Activated CD4-positive, alpha-beta T cell treated with anti-CD3 and anti-CD28 coated beads for 36 hours (primary cell): ENCODE measurements around the gene CREB3L1. TPM values are rescaled to one million over a fixed set of nuclear protein-coding genes. Genes with fewer than 3 reads are reported as not detected.

Experiments used
- ATAC-seq: fragments of 200-7000 bp; cut with Tn5 transposase; one replicate; pipeline ENCODE4 v1.10.0; 2021; ENCODE audit warnings: mild to moderate bottlenecking, moderate library complexity
- CTCF ChIA-PET: fragments of 350-600 bp; sonication (Branson Sonifier 250); formaldehyde crosslinking; loops from one replicate; lab custom pipeline; 2021; ENCODE audit warnings: antibody characterized with exemption; lab: Charles Lee
- POLR2A ChIA-PET: fragments of 350-600 bp; sonication (Branson Sonifier 250); formaldehyde crosslinking; loops from one replicate; lab custom pipeline; 2021; ENCODE audit warnings: antibody characterized with exemption, inconsistent platforms; lab: Charles Lee
- DNase-seq: peaks from one replicate; pipeline ENCODE4 v3.0.0-alpha.2; 2020
- H3K27ac Mint-ChIP-seq: one replicate; pipeline ENCODE4 v1.8.0; 2021; ENCODE audit warnings: mixed read lengths
- H3K27me3 Mint-ChIP-seq: one replicate; pipeline ENCODE4 v1.8.0; 2021; ENCODE audit warnings: mixed read lengths
- H3K36me3 Mint-ChIP-seq: one replicate; pipeline ENCODE4 v1.8.0; 2021; ENCODE audit warnings: low read depth, mixed read lengths
- H3K4me1 Mint-ChIP-seq: one replicate; pipeline ENCODE4 v1.8.0; 2021; ENCODE audit warnings: mixed read lengths
- H3K4me3 Mint-ChIP-seq: one replicate; pipeline ENCODE4 v1.8.0; 2021; ENCODE audit warnings: mild to moderate bottlenecking, moderate library complexity, mixed read lengths
- H3K9me3 Mint-ChIP-seq: one replicate; pipeline ENCODE4 v1.8.0; 2021; ENCODE audit warnings: low read depth, mixed read lengths
- intact Hi-C, 2 experiments: fragments of 100-400 bp; cut with DNase I in 1 of 2; cut with micrococcal nuclease in 1 of 2; formaldehyde crosslinking; loops; one replicate each; pipeline versions ENCODE4 v1.14.2 to v1.15.1; 2022 to 2024; cut with DNase I, micrococcal nuclease
- total RNA-seq, 2 experiments: library from RNA; stranded (reverse); gene quantifications; one replicate each; pipeline ENCODE4 v1.2.3, GENCODE V29; 2021

The CREB3L1 gene
- total RNA-seq, 2 experiments from 2014 or later, result 0.19 TPM; not detected in 1

GRCh38 chr11:46352063-46352841 lies 74.8 kb downstream of the CREB3L1 start:
- DNase-seq (peak; percentile 88), ATAC-seq (peak; percentile 39)
- no peaks in the 10 kb centered on the region for H3K9me3 Mint-ChIP-seq
- peak overlapping the region; percentile 76 for H3K4me3 Mint-ChIP-seq
- peaks cover 23% of the 10 kb centered on the region for H3K36me3 Mint-ChIP-seq
- CTCF ChIA-PET, result interaction anchor here (0.6 to 13.2 kb wide), 28 partner anchors 9 to 349 kb away, joined by 3 to 141 read pairs (median 4); partner anchors contain the start of genes ATG13, CHRM4 and ZNF408
- peaks cover 82% of the 10 kb centered on the region for H3K4me1 Mint-ChIP-seq
- POLR2A ChIA-PET, result interaction anchor here (0.5 to 0.8 kb wide), 4 partner anchors 8 to 567 kb away, joined by 3 read pairs; no protein-coding TSS in a partner anchor
- H3K27me3 Mint-ChIP-seq, result no peaks in the 10 kb centered on the region
- intact Hi-C loops, result loop anchor here (1.0 to 2.0 kb wide), 5 partner anchors 15 to 348 kb away; partner anchors contain the start of genes ARHGAP1 (in 1 of the 2) and PHF21A (in 1 of the 2)
- peak overlapping the region; percentile 94 for H3K27ac Mint-ChIP-seq

GRCh38 chr11:46353698-46354097 lies 76.2 kb downstream of the CREB3L1 start:
- H3K4me3 Mint-ChIP-seq, result peak overlapping the region; percentile 76
- POLR2A ChIA-PET, result interaction anchor here (0.9 kb wide), 1 partner anchor 12 kb away, joined by 3 read pairs; no protein-coding TSS in a partner anchor
- DNase-seq, result peak; percentile 88

GRCh38 chr11:46356924-46357482 lies 79.5 kb downstream of the CREB3L1 start:
- POLR2A ChIA-PET, result interaction anchor here (1.2 kb wide), 1 partner anchor 11 kb away, joined by 3 read pairs; no protein-coding TSS in a partner anchor
- intact Hi-C loops, result no loop called here
- CTCF ChIA-PET, result interaction anchor here (0.8 to 11.1 kb wide), 2 partner anchors 10 to 32 kb away, joined by 4 to 141 read pairs; no protein-coding TSS in a partner anchor
- H3K4me1 Mint-ChIP-seq, result peaks cover 78% of the 10 kb centered on the region
- no peaks in the 10 kb centered on the region for H3K9me3 Mint-ChIP-seq
- no peaks in the 10 kb centered on the region for H3K27me3 Mint-ChIP-seq
- no peak overlapping the region for H3K4me3 Mint-ChIP-seq
- ATAC-seq (no peak), DNase-seq (no peak)
- H3K27ac Mint-ChIP-seq, result peak overlapping the region; percentile 44
- peaks cover 12% of the 10 kb centered on the region for H3K36me3 Mint-ChIP-seq

More at GRCh38 chr11:46353698-46354097, 76.2 kb downstream of the CREB3L1 start:
- H3K27ac Mint-ChIP-seq, result peak overlapping the region; percentile 94
- CTCF ChIA-PET, result interaction anchor here (0.6 to 13.2 kb wide), 12 partner anchors 7 to 435 kb away, joined by 3 to 141 read pairs (median 4); no protein-coding TSS in a partner anchor
- H3K27me3 Mint-ChIP-seq, result no peaks in the 10 kb centered on the region
- peak; percentile 44 for ATAC-seq
- H3K36me3 Mint-ChIP-seq, result peaks cover 22% of the 10 kb centered on the region
- intact Hi-C loops, result loop anchor here in 1 of 2 experiments (2.0 kb wide), 1 partner anchor 13 kb away; no protein-coding TSS in a partner anchor
- no peaks in the 10 kb centered on the region for H3K9me3 Mint-ChIP-seq
- H3K4me1 Mint-ChIP-seq, result peaks cover 93% of the 10 kb centered on the region

GRCh38 chr11:46357483-46357936 lies 80.0 kb downstream of the CREB3L1 start:
- H3K4me1 Mint-ChIP-seq, result peaks cover 79% of the 10 kb centered on the region
- H3K9me3 Mint-ChIP-seq, result no peaks in the 10 kb centered on the region
- peaks cover 10% of the 10 kb centered on the region for H3K36me3 Mint-ChIP-seq
- DNase-seq (peak; percentile 18), ATAC-seq (no peak)
- no peaks in the 10 kb centered on the region for H3K27me3 Mint-ChIP-seq
- no peak overlapping the region for H3K4me3 Mint-ChIP-seq
- intact Hi-C loops, result no loop called here
- H3K27ac Mint-ChIP-seq, result peak overlapping the region; percentile 79
- ChIA-PET POLR2A (interaction anchor here (1.2 kb wide), 1 partner anchor 12 kb away, joined by 3 read pairs; no protein-coding TSS in a partner anchor), CTCF (interaction anchor here (0.8 to 11.1 kb wide), 2 partner anchors 9 to 32 kb away, joined by 4 to 141 read pairs; no protein-coding TSS in a partner anchor)

- POLR2A ChIA-PET, result no interaction called here
- DNase-seq (no peak), ATAC-seq (no peak)
- H3K4me3 Mint-ChIP-seq, result no peak overlapping the region
- H3K27me3 Mint-ChIP-seq, result no peaks in the 10 kb centered on the region
- H3K27ac Mint-ChIP-seq, result peak overlapping the region; percentile 65
- H3K36me3 Mint-ChIP-seq, result peaks cover 2% of the 10 kb centered on the region
- CTCF ChIA-PET, result interaction anchor here (0.6 to 3.2 kb wide), 4 partner anchors 8 to 344 kb away, joined by 4 to 56 read pairs (median 13); no protein-coding TSS in a partner anchor
- H3K9me3 Mint-ChIP-seq, result no peaks in the 10 kb centered on the region
- H3K4me1 Mint-ChIP-seq, result peaks cover 71% of the 10 kb centered on the region
- intact Hi-C loops, result loop anchor here in 1 of 2 experiments (10.0 kb wide), 1 partner anchor 55 kb away; no protein-coding TSS in a partner anchor
These were observed 82.5 kb downstream of the CREB3L1 start for GRCh38 chr11:46359953-46360352.

- POLR2A ChIA-PET, result interaction anchor here (0.5 to 1.7 kb wide), 3 partner anchors 9 to 319 kb away, joined by 3 to 4 read pairs (median 3); partner anchors contain the start of gene DGKZ
- intact Hi-C loops, result loop anchor here in 1 of 2 experiments (10.0 kb wide), 1 partner anchor 56 kb away; no protein-coding TSS in a partner anchor
- Mint-ChIP-seq H3K36me3 (peaks cover 2% of the 10 kb centered on the region), H3K9me3 (no peaks in the 10 kb centered on the region), H3K27me3 (no peaks in the 10 kb centered on the region), H3K4me1 (peaks cover 70% of the 10 kb centered on the region), H3K4me3 (peak overlapping the region; percentile 72), H3K27ac (peak overlapping the region; percentile 96)
- DNase-seq (no peak), ATAC-seq (peak; percentile 44)
- CTCF ChIA-PET, result interaction anchor here (0.8 to 3.2 kb wide), 8 partner anchors 9 to 121 kb away, joined by 3 to 56 read pairs (median 4); partner anchors contain the start of gene DGKZ
These were observed 83.4 kb downstream of the CREB3L1 start for GRCh38 chr11:46360878-46361277.

- Mint-ChIP-seq H3K36me3 (no peaks in the 10 kb centered on the region), H3K4me1 (peaks cover 64% of the 10 kb centered on the region), H3K27ac (peak overlapping the region; percentile 96), H3K4me3 (peak overlapping the region; percentile 72), H3K27me3 (no peaks in the 10 kb centered on the region), H3K9me3 (no peaks in the 10 kb centered on the region)
- CTCF ChIA-PET, result interaction anchor here (0.5 to 3.2 kb wide), 11 partner anchors 9 to 123 kb away, joined by 3 to 56 read pairs (median 3); partner anchors contain the start of gene DGKZ
- intact Hi-C loops, result loop anchor here in 1 of 2 experiments (10.0 kb wide), 1 partner anchor 57 kb away; no protein-coding TSS in a partner anchor
- peak; percentile 86 for DNase-seq
- POLR2A ChIA-PET, result interaction anchor here (0.5 to 1.7 kb wide), 4 partner anchors 10 to 318 kb away, joined by 3 to 4 read pairs (median 3); partner anchors contain the start of gene DGKZ
- ATAC-seq, result peak; percentile 97
These were observed 84.1 kb downstream of the CREB3L1 start for GRCh38 chr11:46361283-46362155.

GRCh38 chr11:46362156-46363030 lies 84.9 kb downstream of the CREB3L1 start:
- CTCF ChIA-PET, result interaction anchor here (0.5 to 3.2 kb wide), 7 partner anchors 10 to 1786 kb away, joined by 3 to 56 read pairs (median 3); no protein-coding TSS in a partner anchor
- DNase-seq (no peak), ATAC-seq (no peak)
- Mint-ChIP-seq H3K4me3 (peak overlapping the region; percentile 72), H3K4me1 (peaks cover 61% of the 10 kb centered on the region), H3K9me3 (no peaks in the 10 kb centered on the region), H3K36me3 (peaks cover 2% of the 10 kb centered on the region), H3K27me3 (no peaks in the 10 kb centered on the region), H3K27ac (peak overlapping the region; percentile 96)
- POLR2A ChIA-PET, result interaction anchor here (0.5 to 1.2 kb wide), 2 partner anchors 10 to 24 kb away, joined by 3 read pairs; no protein-coding TSS in a partner anchor
- intact Hi-C loops, result loop anchor here in 1 of 2 experiments (10.0 kb wide), 1 partner anchor 58 kb away; no protein-coding TSS in a partner anchor

- peak overlapping the region; percentile 70 for H3K27ac Mint-ChIP-seq
- intact Hi-C loops, result loop anchor here in 1 of 2 experiments (10.0 kb wide), 1 partner anchor 58 kb away; no protein-coding TSS in a partner anchor
- no peaks in the 10 kb centered on the region for H3K27me3 Mint-ChIP-seq
- peaks cover 2% of the 10 kb centered on the region for H3K36me3 Mint-ChIP-seq
- POLR2A ChIA-PET, result no interaction called here
- peaks cover 57% of the 10 kb centered on the region for H3K4me1 Mint-ChIP-seq
- CTCF ChIA-PET, result interaction anchor here (0.6 to 7.3 kb wide), 4 partner anchors 11 to 1787 kb away, joined by 3 to 141 read pairs (median 4); partner anchors contain the start of gene DGKZ
- no peak for ATAC-seq
- H3K9me3 Mint-ChIP-seq, result no peaks in the 10 kb centered on the region
- no peak overlapping the region for H3K4me3 Mint-ChIP-seq
- DNase-seq, result no peak
These were observed 85.6 kb downstream of the CREB3L1 start for GRCh38 chr11:46363031-46363407.
